HG02763 (cell line): ENCODE data around the gene NSMF.

Experiments used
- ATAC-seq: cut with Tn5 transposase; IDR thresholded peaks from one replicate; pipeline ENCODE4 v1.9.1; 2021; ENCODE audit warnings: mild to moderate bottlenecking, moderate library complexity; ENCODE audit not compliant: unreplicated experiment

Gene NSMF

DNA sequence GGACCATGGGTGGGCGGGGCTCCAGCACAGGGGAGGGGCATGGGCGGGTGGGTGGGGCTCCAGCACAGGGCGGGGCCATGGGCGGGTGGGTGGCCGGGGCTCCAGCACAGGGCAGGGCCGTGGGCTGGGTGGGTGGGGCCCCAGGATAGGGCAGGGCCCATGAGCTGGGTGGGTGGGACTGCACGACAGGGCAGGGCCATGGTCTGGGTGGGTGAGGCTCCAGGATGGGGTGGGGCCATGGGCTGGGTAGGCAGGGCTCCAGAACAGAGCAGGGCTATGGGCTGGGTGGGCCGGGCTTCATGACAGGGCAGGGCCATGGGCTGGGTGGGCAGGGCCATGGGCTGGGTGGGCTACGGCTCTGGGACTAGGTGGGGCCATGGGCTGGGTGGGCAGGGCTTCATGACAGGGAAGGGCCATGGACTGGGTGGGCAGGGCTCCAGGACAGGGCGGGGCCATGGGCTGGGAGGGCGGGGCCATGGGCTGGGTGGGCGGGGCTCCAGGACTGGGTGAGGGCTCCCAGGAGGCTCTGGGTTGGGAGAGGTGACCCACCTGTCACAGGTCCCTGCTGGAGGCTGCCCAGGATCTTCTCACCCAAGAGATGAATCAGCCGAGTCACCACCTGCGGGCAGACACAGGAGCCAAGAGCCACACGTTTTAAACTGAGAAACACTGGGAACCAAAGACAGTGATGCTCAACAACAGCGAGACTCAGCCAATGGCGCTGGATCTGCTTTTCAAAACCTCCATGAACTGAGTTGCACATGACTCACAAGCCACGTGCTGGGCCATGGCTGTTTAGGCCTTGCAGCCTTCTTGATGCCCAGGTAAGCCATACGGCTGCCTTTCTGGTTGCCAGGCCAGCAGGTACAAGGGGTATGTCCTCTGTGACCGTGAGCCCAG lies 33.6 kb upstream of the NSMF start:
- no peak for ATAC-seq

DNA sequence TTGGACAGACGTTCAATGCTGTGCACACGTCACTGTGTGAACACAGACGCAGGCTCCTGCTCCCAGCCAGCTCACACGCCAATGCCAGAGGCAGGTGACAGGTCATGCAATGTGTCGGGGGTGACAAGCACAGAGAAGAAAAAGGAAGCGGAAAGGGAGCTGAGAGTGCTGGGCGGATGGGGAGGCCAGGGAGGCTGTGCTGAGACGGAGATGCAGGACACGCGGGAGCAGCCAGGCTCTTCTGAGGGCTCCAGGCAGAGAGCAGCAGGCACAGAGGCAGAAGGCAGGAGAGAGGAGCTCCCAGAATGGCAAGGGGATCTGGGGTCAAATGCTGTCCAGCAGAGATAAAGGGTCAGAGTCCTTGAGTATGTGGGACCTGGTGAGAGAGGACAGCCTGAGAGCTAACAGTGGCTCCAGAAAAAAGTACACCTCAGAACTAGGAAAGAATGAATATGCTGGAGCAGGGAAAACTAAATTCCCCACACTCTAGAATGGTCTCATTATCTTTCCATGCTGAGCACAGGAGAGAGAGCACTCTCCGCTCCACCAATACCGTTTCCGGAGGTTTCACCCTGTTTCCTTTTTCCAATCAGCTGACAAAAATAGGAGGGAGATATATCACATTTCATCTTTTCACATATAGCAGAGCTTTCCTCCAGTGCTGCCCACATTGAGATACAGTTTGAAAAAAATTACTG lies 32.8 kb upstream of the NSMF start:
- ATAC-seq, result no peak

- ATAC-seq, result no peak
These were observed 31.5 kb upstream of the NSMF start for GRCh38 chr9:137490532-137491186.

GRCh38 chr9:137488906-137489305 lies 29.8 kb upstream of the NSMF start:
- no peak for ATAC-seq

DNA sequence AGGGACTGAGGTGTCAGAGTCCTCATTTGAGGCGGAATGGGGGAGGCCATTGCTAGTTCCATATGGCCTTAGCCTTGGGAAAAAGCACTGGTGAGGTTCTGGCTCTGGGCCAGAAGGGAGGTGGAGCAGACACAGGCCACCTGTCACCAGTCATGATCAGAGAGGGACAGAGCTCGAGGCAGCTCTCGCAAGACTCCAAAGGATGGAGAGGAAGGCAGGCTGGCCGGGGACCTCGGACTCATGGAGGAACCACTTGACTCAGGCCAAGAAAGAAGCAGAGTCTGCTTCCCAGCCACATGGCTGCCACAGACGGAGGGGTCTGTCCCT lies 29.2 kb upstream of the NSMF start:
- ATAC-seq, result no peak

- no peak for ATAC-seq
These were observed 28.6 kb upstream of the NSMF start for GRCh38 chr9:137487454-137488326.

- ATAC-seq, result no peak
These were observed 27.7 kb upstream of the NSMF start for GRCh38 chr9:137486545-137487453.

DNA sequence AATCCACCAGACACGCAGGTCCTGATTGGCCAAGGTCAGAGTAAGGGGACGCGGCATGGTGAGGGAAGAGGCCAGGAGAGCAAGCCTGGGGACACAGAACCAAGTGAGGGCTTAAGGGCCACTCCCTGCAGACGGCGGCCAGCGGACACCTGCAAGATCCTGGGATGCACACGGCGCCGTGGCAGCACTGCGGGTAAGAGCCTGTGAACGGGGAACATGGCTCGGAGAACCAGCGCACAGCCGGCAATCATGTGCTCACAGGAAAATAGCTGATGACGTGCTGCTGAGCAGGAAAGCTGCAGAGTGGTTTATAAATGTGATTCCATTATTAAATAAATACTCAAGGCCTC lies 27.0 kb upstream of the NSMF start:
- no peak for ATAC-seq

DNA sequence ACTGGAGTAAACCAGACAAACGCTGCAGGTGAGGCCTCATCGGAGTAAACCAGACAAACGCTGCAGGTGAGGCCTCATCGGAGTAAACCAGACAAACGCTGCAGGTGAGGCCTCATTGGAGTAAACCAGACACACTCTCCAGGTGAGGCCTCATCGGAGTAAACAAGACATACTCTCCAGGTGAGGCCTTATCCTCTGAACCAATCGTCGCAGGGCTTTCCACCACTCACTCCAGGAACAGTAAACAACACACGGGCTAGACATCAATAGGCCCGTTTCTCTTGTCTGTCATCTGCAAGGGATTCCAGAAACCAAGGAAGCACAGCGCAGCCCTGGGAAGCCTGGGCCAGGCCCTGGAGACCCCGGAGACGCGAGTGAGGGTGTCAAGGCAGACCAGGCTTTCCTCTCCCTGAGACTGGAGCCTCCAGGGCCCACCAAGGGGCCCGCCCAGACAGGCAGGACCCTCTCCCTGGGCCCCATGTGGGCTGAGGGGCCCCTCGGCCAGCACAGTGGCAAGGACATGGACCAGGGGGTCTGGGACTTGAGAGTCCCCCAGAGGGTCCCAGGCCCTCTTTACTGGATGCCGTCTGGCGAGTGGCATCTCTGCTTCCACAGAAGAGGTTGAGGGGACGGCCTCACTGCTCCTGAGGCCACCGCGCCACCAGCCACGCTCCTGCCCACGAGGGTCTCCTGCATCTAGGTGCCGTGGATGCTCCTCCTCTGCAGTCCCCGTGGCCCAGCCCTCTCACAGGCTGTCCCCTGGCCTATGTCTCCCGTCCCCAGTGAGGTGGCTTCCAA lies 26.4 kb upstream of the NSMF start:
- no peak for ATAC-seq

DNA sequence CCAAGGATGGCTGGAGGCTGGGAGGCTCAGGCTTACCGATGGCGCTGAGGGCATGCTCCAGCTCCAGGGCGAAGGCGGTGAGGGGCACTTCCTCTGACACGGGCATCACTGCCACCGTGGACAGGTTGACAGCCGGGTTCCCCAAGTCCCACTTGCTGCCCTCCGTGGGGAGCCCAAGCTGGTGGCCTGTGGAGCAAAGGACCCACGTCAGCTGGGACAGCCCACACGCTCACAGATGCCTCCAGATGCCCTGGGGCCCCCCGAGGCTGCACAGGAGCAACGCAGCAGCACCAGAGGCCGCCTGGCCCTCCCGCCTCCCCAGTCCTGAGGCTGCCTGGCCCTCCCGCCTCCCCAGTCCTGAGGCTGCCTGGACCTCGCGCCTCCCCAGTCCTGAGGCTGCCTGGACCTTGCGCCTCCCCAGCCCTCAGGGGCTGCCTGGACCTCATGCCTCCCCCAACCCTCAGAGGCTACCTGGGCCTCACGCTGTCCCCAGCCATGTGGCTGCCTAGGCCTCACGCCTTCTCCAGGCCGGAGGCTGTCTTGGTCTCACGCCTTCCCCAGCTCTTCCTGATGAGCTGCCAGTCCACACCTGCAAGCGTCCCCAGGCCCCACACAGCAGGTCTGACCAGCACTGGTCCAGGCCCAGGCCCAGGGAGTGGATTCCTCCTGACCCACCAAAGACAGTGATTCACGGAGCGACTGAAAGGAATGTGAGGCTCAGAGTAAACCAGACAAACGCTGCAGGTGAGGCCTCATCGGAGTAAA lies 25.6 kb upstream of the NSMF start:
- no peak for ATAC-seq

DNA sequence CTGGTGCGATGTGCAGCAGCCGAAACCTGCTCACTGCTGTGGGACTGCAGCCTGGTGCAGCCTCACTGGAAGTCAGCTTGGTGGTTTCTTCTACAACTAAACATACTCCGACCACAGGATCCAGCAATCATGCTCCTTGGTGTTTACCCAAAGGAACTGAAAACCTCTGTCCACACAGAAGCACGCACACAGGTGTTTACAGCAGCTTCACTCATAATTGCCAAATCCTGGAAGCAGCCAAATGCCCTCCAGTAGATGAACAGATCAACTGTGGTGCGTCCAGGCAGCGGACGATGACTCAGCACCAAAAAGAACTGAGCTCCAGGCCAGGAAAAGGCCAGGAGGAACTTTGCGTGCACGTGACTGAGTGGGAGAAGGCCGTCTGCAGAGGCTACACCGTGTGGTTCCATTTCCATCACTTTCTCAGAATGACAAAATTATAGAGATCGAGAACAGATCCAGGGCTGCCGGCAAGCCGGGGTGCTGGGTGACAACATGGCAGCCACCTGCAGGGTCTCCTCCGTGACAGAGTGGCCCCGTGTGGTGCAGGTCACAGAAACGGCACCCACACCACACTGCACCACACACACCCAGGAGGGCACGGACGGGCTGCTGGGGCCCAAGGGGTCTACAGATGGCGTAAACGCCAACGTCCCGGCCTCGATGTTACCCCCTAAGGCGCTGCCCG lies 23.1 kb upstream of the NSMF start:
- no peak for ATAC-seq

GRCh38 chr9:137480686-137481683 lies 21.9 kb upstream of the NSMF start:
- no peak for ATAC-seq

DNA sequence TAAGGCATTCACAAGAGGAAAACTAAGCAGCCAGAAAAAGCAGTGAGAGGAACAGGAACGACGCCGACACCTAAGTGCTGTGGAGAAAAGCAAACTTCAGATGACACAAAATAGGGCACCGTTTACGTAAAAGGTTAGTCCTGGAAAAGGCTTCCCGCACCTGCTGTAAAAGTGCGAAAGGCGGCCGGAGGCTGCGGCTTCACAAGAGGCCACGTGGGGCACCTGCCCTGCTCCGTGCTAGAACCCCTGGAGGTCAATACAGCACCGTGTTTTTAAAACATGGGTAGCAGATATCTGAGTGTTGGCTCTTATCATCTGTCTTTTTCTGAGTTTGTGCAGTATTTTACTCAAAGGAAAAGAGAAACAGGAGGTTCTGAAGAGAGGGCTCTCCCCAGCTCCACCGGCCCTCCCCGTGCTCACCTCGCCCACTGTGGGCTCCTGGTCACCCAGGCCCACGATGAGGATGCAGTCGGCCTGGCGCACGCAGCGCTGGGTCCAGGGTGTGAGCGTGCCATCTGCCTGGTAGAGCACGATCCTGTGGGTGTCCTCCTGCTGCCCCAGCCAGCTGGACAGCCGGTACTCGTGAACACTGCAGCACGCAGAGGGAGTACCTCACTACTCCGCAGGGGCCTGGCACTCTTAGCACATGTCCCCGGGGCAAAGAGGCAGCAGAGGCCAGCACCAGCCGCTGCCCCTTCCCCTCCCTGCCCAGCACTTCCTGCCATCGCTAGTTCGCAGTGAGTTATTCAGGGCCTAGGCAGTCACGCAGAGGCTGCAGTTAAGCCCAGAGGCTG lies 21.0 kb upstream of the NSMF start:
- ATAC-seq, result no peak

DNA sequence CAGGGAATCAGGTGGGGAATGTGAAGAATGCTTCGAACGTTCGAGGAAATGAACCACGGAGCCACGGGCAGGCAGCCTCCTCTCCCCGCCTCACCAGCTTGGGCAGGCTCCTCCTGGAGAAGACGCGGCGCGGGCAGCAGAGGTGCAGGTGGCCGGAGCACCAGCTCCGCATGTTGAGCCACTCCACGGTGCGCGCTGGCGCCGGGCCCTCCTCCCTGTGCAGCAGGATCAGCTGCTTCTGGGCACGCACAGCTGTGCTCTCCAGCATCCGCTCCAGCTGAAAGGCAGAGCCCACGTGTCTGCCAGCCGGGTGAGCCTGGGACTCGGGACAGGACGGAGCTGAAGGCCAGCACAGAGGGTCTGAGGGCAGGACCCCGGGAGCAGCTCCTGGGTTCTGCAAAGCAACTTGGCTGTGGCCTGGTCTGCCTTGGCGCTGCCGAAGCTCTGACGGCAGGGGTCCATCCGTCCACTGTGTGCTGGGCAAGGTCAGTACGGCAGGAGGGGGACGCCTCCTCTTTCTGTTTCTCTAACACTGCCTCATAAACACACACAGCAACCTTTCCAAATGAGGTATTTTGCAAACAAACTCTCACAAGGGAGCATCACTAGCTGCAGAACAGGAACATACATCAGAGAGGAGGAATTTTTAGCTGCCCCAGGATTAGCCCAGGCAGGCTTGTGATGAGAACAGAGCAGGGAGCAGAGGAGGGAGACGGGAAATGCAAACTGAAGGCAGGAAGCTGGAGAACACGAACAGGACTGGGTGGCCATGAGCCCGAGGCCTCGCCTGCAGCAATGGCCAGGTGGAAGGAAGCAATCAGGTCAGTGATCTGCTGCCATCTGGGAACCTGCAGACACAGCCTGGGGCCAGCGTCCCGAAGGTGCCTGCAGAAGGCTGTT lies 20.1 kb upstream of the NSMF start:
- no peak for ATAC-seq

- ATAC-seq, result no peak
These were observed 19.5 kb upstream of the NSMF start for GRCh38 chr9:137478613-137478961.
